NCI-H460 (cell line): ENCODE measurements around the gene ESAM. TPM values are rescaled to one million over a fixed set of nuclear protein-coding genes. Genes with fewer than 3 reads are reported as not detected.

Experiments used
- DNase-seq: peaks from one replicate; pipeline ENCODE4 v3.0.0-alpha.2; 2016; ENCODE audit warnings: low read depth; ENCODE audit errors: extremely low read depth
- total RNA-seq: library from RNA; depleted of rRNA; stranded (reverse); fragments of >200 nt; shearing (Covaris generic); gene quantifications from 2 replicates; pipeline ENCODE4 v1.2.3, GENCODE V29; 2014

Gene ESAM
- total RNA-seq, 1 experiment from 2014 or later: 0.15 TPM

GRCh38 chr11:124753624-124754023 lies 8.5 kb downstream of the ESAM start:
- no peak for DNase-seq

GRCh38 chr11:124753205-124753604 lies 8.9 kb downstream of the ESAM start:
- no peak for DNase-seq

- no peak for DNase-seq
Observed at GRCh38 chr11:124752471-124753102, 9.5 kb downstream of the ESAM start.

- no peak for DNase-seq
Observed at GRCh38 chr11:124751741-124752470, 10.2 kb downstream of the ESAM start, which contains the start of gene VSIG2. VSIG2 (minus strand) TSS chr11:124752255; CDS start chr11:124752137, 118 bp downstream.

GRCh38 chr11:124751391-124751740 lies 10.7 kb downstream of the ESAM start:
- DNase-seq: no peak

- DNase-seq: no peak
Observed at GRCh38 chr11:124749912-124750311, 12.2 kb downstream of the ESAM start.

GRCh38 chr11:124748481-124749343 lies 13.4 kb downstream of the ESAM start:
- no peak for DNase-seq

GRCh38 chr11:124748100-124748418 lies 14.0 kb downstream of the ESAM start:
- no peak for DNase-seq

- DNase-seq: no peak
Observed at GRCh38 chr11:124747406-124748099, 14.5 kb downstream of the ESAM start.

- DNase-seq: peak; percentile 58
Observed at GRCh38 chr11:124746621-124747243, 15.4 kb downstream of the ESAM start.

GRCh38 chr11:124745835-124746620 lies 16.1 kb downstream of the ESAM start:
- no peak for DNase-seq

- no peak for DNase-seq
Observed at GRCh38 chr11:124745270-124745834, 16.7 kb downstream of the ESAM start.

GRCh38 chr11:124743050-124743449 lies 19.0 kb downstream of the ESAM start:
- DNase-seq: no peak

GRCh38 chr11:124742555-124742954 lies 19.5 kb downstream of the ESAM start:
- no peak for DNase-seq

- no peak for DNase-seq
Observed at GRCh38 chr11:124740277-124740882, 21.7 kb downstream of the ESAM start.

- peak; percentile 76 for DNase-seq
Observed at GRCh38 chr11:124739479-124740276, 22.4 kb downstream of the ESAM start, which contains the start of gene NRGN. NRGN (plus strand) TSS chr11:124739942; CDS start chr11:124740085, 143 bp downstream.

- no peak for DNase-seq
Observed at GRCh38 chr11:124738713-124739478, 23.2 kb downstream of the ESAM start.
